Measurements from ENCODE around the gene SUV39H2. TPM values are rescaled to one million over a fixed set of nuclear protein-coding genes. Genes with fewer than 3 reads are reported as not detected.
"Not testable (repeated sequence)": the region's sequence is repeated elsewhere in the genome, so short reads cannot be mapped to it uniquely, and the experiment has no call there.

SUV39H2 gene
- 25.0 and 27.8 TPM in 2 replicates for polyA plus RNA-seq (2014; cell fraction: cytosol; rRNA removed)
- 21.2 and 23.3 TPM in 2 replicates for polyA plus RNA-seq (2014; cell fraction: nucleus; rRNA removed)

- DNase-seq (ENCODE audit: low spot score) = peak; percentile 88
Observed at GRCh38 chr10:14878266-14879123, at the start of gene SUV39H2. Gene SUV39H2, plus strand, starts transcription at chr10:14878866. Its CDS starts 23 bp downstream, at chr10:14878889.

- DNase-seq (ENCODE audit: low spot score) = no peak
Observed at GRCh38 chr10:14833106-14833505, 45.6 kb upstream of the SUV39H2 start.

- DNase-seq (ENCODE audit: low spot score) = no peak
Observed at GRCh38 chr10:14836208-14836607, 42.5 kb upstream of the SUV39H2 start.

- DNase-seq (ENCODE audit: low spot score) = no peak
Observed at GRCh38 chr10:14837003-14837756, 41.5 kb upstream of the SUV39H2 start.

- peak; percentile 98 for DNase-seq (ENCODE audit: low spot score)
Observed at GRCh38 chr10:14837757-14838581, 40.7 kb upstream of the SUV39H2 start, which contains the start of the genes CDNF, HSPA14 and MSANTD7. Gene CDNF, minus strand, starts transcription at chr10:14838037. Its CDS starts 91 bp downstream, at chr10:14837946. Gene HSPA14, plus strand, starts transcription at chr10:14838306. Its CDS starts 97 bp downstream, at chr10:14838403. Gene MSANTD7, plus strand, starts transcription at chr10:14838306. Its CDS starts 3,979 bp downstream, at chr10:14842285.

- DNase-seq (ENCODE audit: low spot score) = peak; percentile 45
Observed at GRCh38 chr10:14838582-14839304, 39.9 kb upstream of the SUV39H2 start.

- DNase-seq (ENCODE audit: low spot score) = no peak
Observed at GRCh38 chr10:14839305-14839695, 39.4 kb upstream of the SUV39H2 start.

- no peak for DNase-seq (ENCODE audit: low spot score)
Observed at GRCh38 chr10:14840178-14840577, 38.5 kb upstream of the SUV39H2 start.

GRCh38 chr10:14843327-14843988 is 35.2 kb upstream of the SUV39H2 start:
- no peak for DNase-seq (ENCODE audit: low spot score)

GRCh38 chr10:14844948-14845347 is 33.7 kb upstream of the SUV39H2 start:
- no peak for DNase-seq (ENCODE audit: low spot score)

- DNase-seq (ENCODE audit: low spot score) = no peak
Observed at GRCh38 chr10:14852236-14852635, 26.4 kb upstream of the SUV39H2 start.

- DNase-seq (ENCODE audit: low spot score) = no peak
Observed at GRCh38 chr10:14855453-14855852, 23.2 kb upstream of the SUV39H2 start.

- no peak for DNase-seq (ENCODE audit: low spot score)
Observed at GRCh38 chr10:14858338-14858960, 20.2 kb upstream of the SUV39H2 start.

- no peak for DNase-seq (ENCODE audit: low spot score)
Observed at GRCh38 chr10:14859043-14859442, 19.6 kb upstream of the SUV39H2 start.

GRCh38 chr10:14859775-14860174 is 18.9 kb upstream of the SUV39H2 start:
- DNase-seq (ENCODE audit: low spot score) = no peak

GRCh38 chr10:14860791-14861190 is 17.9 kb upstream of the SUV39H2 start:
- no peak for DNase-seq (ENCODE audit: low spot score)

- DNase-seq (ENCODE audit: low spot score) = not testable (repeated sequence)
Observed at GRCh38 chr10:14864466-14864865, 14.2 kb upstream of the SUV39H2 start.

GRCh38 chr10:14864871-14865270 is 13.8 kb upstream of the SUV39H2 start:
- DNase-seq (ENCODE audit: low spot score) = not testable (repeated sequence)

GRCh38 chr10:14873090-14873760 is 5.4 kb upstream of the SUV39H2 start:
- no peak for DNase-seq (ENCODE audit: low spot score)

Data from SK-N-DZ (cell line).